K562 (cell line): Measurements from ENCODE around the gene CDRT4. TPM values are rescaled to one million over a fixed set of nuclear protein-coding genes. Genes with fewer than 3 reads are reported as not detected.

ENCODE experiments used
- ATAC-seq: fragments of 200-7000 bp; cut with Tn5 transposase; 3 replicates; pipeline ENCODE4 v1.9.1; 2020; ENCODE audit warnings: moderate library complexity
- BruUV-seq: library from RNA; stranded (reverse); fragments of 400-500 nt; replicated peaks from 2 replicates; lab custom pipeline; 2021; lab: Mats Ljungman, UMichigan
- CTCF ChIA-PET: fragments of 300-600 bp; formaldehyde crosslinking; extraction: SDS; loops from one replicate; lab custom pipeline; 2021; ENCODE audit warnings: low intra/inter-chr PET ratio; lab: Yijun Ruan, JAX
- POLR2A ChIA-PET: fragments of 300-600, 350-650 bp; sonication (Branson Sonifier 250); formaldehyde crosslinking; extraction: SDS; loops from one replicate; lab custom pipeline; 2021; ENCODE audit warnings: antibody characterized with exemption, inconsistent platforms; lab: Yijun Ruan, JAX
- DNase-seq, 4 experiments: peaks; one replicate each; pipeline versions ENCODE4 v3.0.0 to v3.0.0-alpha.2; 2011 to 2018; ENCODE audit warnings: low spot score in 3 of 4, mixed read lengths in 3 of 4; ENCODE audit errors: extremely low read depth in 1 of 4
- FAIRE-seq: peaks from 2 replicates; lab custom pipeline; 2011; peaks lifted over from hg19 to GRCh38; lab: Jason Lieb, UNC
- H2AFZ ChIP-seq: 2 replicates; pipeline ENCODE4 v1.6.0; 2011; ENCODE audit warnings: low read depth, low read length, control low read depth, inconsistent platforms
- H3K27ac ChIP-seq: fragments of 200-600 bp; 3 replicates; pipeline ENCODE4 v1.8.0; 2011; ENCODE audit warnings: low read depth, mild to moderate bottlenecking, control low read depth, inconsistent platforms, low read length, moderate library complexity, mixed read lengths; ENCODE audit errors: extremely low read depth
- H3K27me3 ChIP-seq, 2 experiments: fragments of 300-600 bp in 1 of 2; 2 replicates in 1 of 2; 3 replicates in 1 of 2; pipeline versions ENCODE4 v1.6.0 to v1.8.0; 2011; ENCODE audit warnings: inconsistent platforms in 2 of 2, low read length in 2 of 2, mild to moderate bottlenecking in 1 of 2, mixed read lengths in 1 of 2, moderate library complexity in 1 of 2; ENCODE audit not compliant: control insufficient read depth in 2 of 2, insufficient read depth in 2 of 2
- H3K36me3 ChIP-seq: fragments of 300-600 bp; 3 replicates; pipeline ENCODE4 v1.8.0; 2011; ENCODE audit warnings: mild to moderate bottlenecking, low read length, inconsistent platforms; ENCODE audit not compliant: control insufficient read depth, insufficient read depth
- H3K4me1 ChIP-seq, 2 experiments: fragments of 200-600 bp in 1 of 2; replicated peaks in 1 of 2; 2 replicates in 1 of 2; 3 replicates in 1 of 2; pipeline versions ENCODE4 v1.5.1 to v1.8.0; 2011; ENCODE audit warnings: inconsistent platforms in 2 of 2, low read length in 2 of 2, mild to moderate bottlenecking in 1 of 2, mixed read lengths in 1 of 2, moderate library complexity in 1 of 2; ENCODE audit not compliant: control insufficient read depth in 2 of 2, insufficient read depth in 2 of 2
- H3K4me2 ChIP-seq: 2 replicates; pipeline ENCODE4 v1.6.1; 2011; ENCODE audit warnings: low read length, control low read depth, inconsistent platforms, mixed read lengths; ENCODE audit not compliant: insufficient read depth
- H3K4me3 ChIP-seq: fragments of 200-600 bp; sonication (generic), shearing (Covaris generic); 2 replicates; pipeline ENCODE4 v1.5.1; 2016; ENCODE audit warnings: control low read depth, inconsistent platforms
- H3K79me2 ChIP-seq: fragments of 200-600 bp; 3 replicates; pipeline ENCODE4 v1.8.0; 2011; ENCODE audit warnings: low read length, inconsistent platforms; ENCODE audit not compliant: control insufficient read depth, insufficient read depth
- H3K9ac ChIP-seq, 2 experiments: 2 replicates each; pipeline versions ENCODE4 v1.6.0 to v1.6.1; 2011; ENCODE audit warnings: low read depth in 2 of 2, low read length in 2 of 2, control low read depth in 1 of 2, inconsistent platforms in 1 of 2, mild to moderate bottlenecking in 1 of 2, mixed read lengths in 1 of 2; ENCODE audit not compliant: insufficient read depth in 1 of 2
- H3K9me1 ChIP-seq: one replicate; pipeline ENCODE4 v1.6.0; 2011; ENCODE audit warnings: inconsistent platforms, mild to moderate bottlenecking, low read length, moderate library complexity; ENCODE audit not compliant: control insufficient read depth, insufficient read depth
- H3K9me3 ChIP-seq: replicated peaks from 2 replicates; pipeline ENCODE4 v1.5.1; 2011; ENCODE audit warnings: low read depth, low read length, inconsistent platforms; ENCODE audit not compliant: control insufficient read depth, insufficient read depth
- H4K20me1 ChIP-seq: replicated peaks from 2 replicates; pipeline ENCODE4 v1.6.1; 2011; ENCODE audit warnings: low read length, inconsistent platforms, mixed read lengths; ENCODE audit not compliant: control insufficient read depth, insufficient read depth
- AFF4 ChIP-seq: sonication (generic); formaldehyde crosslinking; IDR thresholded peaks from 2 replicates; pipeline ENCODE4 v1.8.0; 2023; ENCODE audit warnings: mild to moderate bottlenecking, missing genetic modification reagents
- EP300 ChIP-seq: IDR thresholded peaks from 2 replicates; pipeline ENCODE4 v1.6.1; 2012; ENCODE audit warnings: low read length, improper control_type of control experiment
- FIP1L1 ChIP-seq: fragments of 200-400 bp; formaldehyde crosslinking; IDR thresholded peaks from 2 replicates; pipeline ENCODE4 v1.6.1; 2018; ENCODE audit warnings: mild to moderate bottlenecking, low read depth, low read length; ENCODE audit not compliant: poor library complexity, severe bottlenecking
- FOSL1 ChIP-seq: fragments of 200-800 bp; sonication (Bioruptor generic); conservative IDR thresholded peaks from 2 replicates; pipeline ENCODE4 v1.6.1; 2016; ENCODE audit warnings: missing genetic modification characterization, missing compliant biosample characterization
- JUN ChIP-seq, 2 experiments: sonication (generic) in 1 of 2; formaldehyde crosslinking in 1 of 2; IDR thresholded peaks; 2 replicates each; pipeline versions ENCODE4 v1.6.1 to v1.8.0; 2012 to 2022; ENCODE audit warnings: borderline replicate concordance in 2 of 2, mild to moderate bottlenecking in 2 of 2, improper control_type of control experiment in 1 of 2, low read depth in 1 of 2, low read length in 1 of 2, missing genetic modification reagents in 1 of 2
- MECOM ChIP-seq: fragments of 250-450 bp; sonication (Bioruptor Pico); IDR thresholded peaks from 2 replicates; pipeline ENCODE4 v1.8.0; 2022; ENCODE audit warnings: inconsistent platforms
- TCF3 ChIP-seq: sonication (generic); formaldehyde crosslinking; IDR thresholded peaks from 2 replicates; pipeline ENCODE4 v1.4.0; 2020; ENCODE audit warnings: mild to moderate bottlenecking, missing genetic modification reagents
- ZFX ChIP-seq: sonication (generic); formaldehyde crosslinking; IDR thresholded peaks from 2 replicates; pipeline ENCODE4 v1.8.0; 2022; ENCODE audit warnings: mild to moderate bottlenecking, missing genetic modification reagents, moderate library complexity
- ZNF133 ChIP-seq: fragments of 250-450 bp; sonication (Bioruptor Pico); IDR thresholded peaks from 2 replicates; pipeline ENCODE4 v1.4.0; 2020; ENCODE audit warnings: mild to moderate bottlenecking
- WGBS: fragments of 100-300 bp; shearing (Covaris generic); methylation state at CpG from one replicate; pipeline ENCODE4 v1.1.6; 2016; ENCODE audit warnings: low coverage, mixed read lengths; ENCODE audit not compliant: insufficient coverage; ENCODE audit errors: missing lambda C conversion rate; 5-methylcytosine and 5-hydroxymethylcytosine counted together
- in situ Hi-C: fragments of 300-500 bp; cut with MboI; formaldehyde crosslinking; loops from 4 replicates; pipeline ENCODE4 v1.15.0; 2018; ENCODE audit warnings: inconsistent platforms, mixed read lengths
- intact Hi-C: fragments of 100-400 bp; cut with micrococcal nuclease; formaldehyde crosslinking; loops from 2 replicates; pipeline ENCODE4 v1.14.2; 2022
- polyA plus RNA-seq, 8 experiments: library from polyadenylated mRNA; depleted of rRNA in 4 of 8; stranded (reverse) in 5 of 8; unstranded in 3 of 8; fragments of >200 nt; fragmentation: Nextera tagmentation in 2 of 8; fragmentation: Illumina TruSeq in 1 of 8; extraction: Ambion mirVana in 2 of 8; extraction: Trizol in 1 of 8; gene quantifications; 2 replicates each; pipeline versions ENCODE4 v1.2.1 to v1.2.3, GENCODE V29; 2011 to 2014; ENCODE audit warnings: inconsistent platforms in 1 of 8, missing spikeins in 1 of 8
- total RNA-seq, 7 experiments: library from RNA; depleted of rRNA in 6 of 7; stranded (reverse); fragments of >200 nt in 6 of 7; fragmentation: Illumina TruSeq in 2 of 7; extraction: Trizol in 2 of 7; gene quantifications; 2 replicates each; pipeline versions ENCODE4 v1.2.1 to v1.2.3, GENCODE V29; 2011 to 2021; ENCODE audit warnings: low replicate concordance in 1 of 7
- TF ChIP-seq, protein P1 (sequence below), 2 experiments: fragments of 450-650 bp in 1 of 2; IDR thresholded peaks; 2 replicates each; pipeline ENCODE4 v1.6.1; 2011 to 2017; ENCODE audit warnings: low read depth in 2 of 2, antibody characterized with exemption in 1 of 2, borderline replicate concordance in 1 of 2, low read length in 1 of 2, mild to moderate bottlenecking in 1 of 2, mixed read lengths in 1 of 2; ENCODE audit not compliant: control insufficient read depth in 1 of 2
- TF ChIP-seq, protein P2 (sequence below): fragments of 250-450 bp; sonication (Bioruptor Pico); IDR thresholded peaks from 2 replicates; pipeline ENCODE4 v1.8.0; 2022; ENCODE audit warnings: moderate library complexity, mild to moderate bottlenecking, inconsistent platforms

The CDRT4 gene
- total and polyA plus RNA-seq, 9 of the 15 experiments (the other 6 are each of a cell fraction or from before 2014, with no cell fraction given) = 1.7 to 6.4 (median 3.5) TPM

GRCh38 chr17:15446036-15446435 lies 21.4 kb downstream of the CDRT4 start (continued):
- TF ChIP-seq, protein P1, sequence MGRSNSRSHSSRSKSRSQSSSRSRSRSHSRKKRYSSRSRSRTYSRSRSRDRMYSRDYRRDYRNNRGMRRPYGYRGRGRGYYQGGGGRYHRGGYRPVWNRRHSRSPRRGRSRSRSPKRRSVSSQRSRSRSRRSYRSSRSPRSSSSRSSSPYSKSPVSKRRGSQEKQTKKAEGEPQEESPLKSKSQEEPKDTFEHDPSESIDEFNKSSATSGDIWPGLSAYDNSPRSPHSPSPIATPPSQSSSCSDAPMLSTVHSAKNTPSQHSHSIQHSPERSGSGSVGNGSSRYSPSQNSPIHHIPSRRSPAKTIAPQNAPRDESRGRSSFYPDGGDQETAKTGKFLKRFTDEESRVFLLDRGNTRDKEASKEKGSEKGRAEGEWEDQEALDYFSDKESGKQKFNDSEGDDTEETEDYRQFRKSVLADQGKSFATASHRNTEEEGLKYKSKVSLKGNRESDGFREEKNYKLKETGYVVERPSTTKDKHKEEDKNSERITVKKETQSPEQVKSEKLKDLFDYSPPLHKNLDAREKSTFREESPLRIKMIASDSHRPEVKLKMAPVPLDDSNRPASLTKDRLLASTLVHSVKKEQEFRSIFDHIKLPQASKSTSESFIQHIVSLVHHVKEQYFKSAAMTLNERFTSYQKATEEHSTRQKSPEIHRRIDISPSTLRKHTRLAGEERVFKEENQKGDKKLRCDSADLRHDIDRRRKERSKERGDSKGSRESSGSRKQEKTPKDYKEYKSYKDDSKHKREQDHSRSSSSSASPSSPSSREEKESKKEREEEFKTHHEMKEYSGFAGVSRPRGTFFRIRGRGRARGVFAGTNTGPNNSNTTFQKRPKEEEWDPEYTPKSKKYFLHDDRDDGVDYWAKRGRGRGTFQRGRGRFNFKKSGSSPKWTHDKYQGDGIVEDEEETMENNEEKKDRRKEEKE (IDR thresholded peaks at IDR 0.05; ENCODE audit: borderline replicate concordance in 1 of 2, control insufficient read depth in 1 of 2, low read depth in 2 of 2, low read length in 1 of 2) = no peak
- TF ChIP-seq FIP1L1 = no peak

DNA sequence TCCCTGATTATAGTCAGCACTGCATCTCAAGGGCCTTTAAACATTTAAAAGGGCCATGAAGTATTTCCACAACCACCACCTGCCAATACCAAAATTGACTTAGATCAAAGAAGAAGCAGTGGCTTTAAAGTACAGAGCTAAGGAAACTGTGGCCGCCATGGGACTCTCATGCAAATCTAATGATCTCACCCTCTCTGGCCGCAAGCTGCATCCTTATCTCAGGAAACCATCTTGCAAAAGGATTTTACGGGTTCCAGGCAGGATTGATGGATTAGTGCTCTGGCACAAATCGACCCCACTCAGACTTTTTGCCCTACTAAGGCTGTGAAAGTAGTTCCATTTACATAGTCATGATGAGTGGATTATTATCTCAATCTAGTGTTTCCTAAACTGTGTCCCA lies 22.6 kb downstream of the CDRT4 start:
- Histone ChIP-seq H3K9me3 (no peaks in the 10 kb centered on the region), H3K27me3 (no peaks in the 10 kb centered on the region), H3K36me3 (no peaks in the 10 kb centered on the region), H3K9me1 (no peaks in the 10 kb centered on the region), H3K4me1 (peaks cover 0 to 19% of the 10 kb centered on the region in 2 experiments; a peak in 3 of 5 replicates), H4K20me1 (no peaks in the 10 kb centered on the region), H2AFZ (no peak overlapping the region), H3K4me2 (no peak overlapping the region), H3K9ac (no peak overlapping the region), H3K79me2 (no peaks in the 10 kb centered on the region), H3K4me3 (no peak overlapping the region), H3K27ac (no peak overlapping the region)
- DNase-seq (peak; percentile 20 to 46 (median 36)), FAIRE-seq (no peak), ATAC-seq (peak; percentile 49)
- ChIA-PET CTCF (no interaction called here), POLR2A (no interaction called here)
- 0% methylated on average over 4 of the region's 4 CpGs for WGBS
- no TSS peak for BruUV-seq
- in situ Hi-C loops (no loop called here), intact Hi-C loops (loop anchor here (10.0 kb wide), 1 partner anchor 50 kb away; no protein-coding TSS in a partner anchor)
- TF ChIP-seq AFF4 (CRISPR knock-in tag) (no peak), MECOM (CRISPR knock-in tag) (no peak), TCF3 (CRISPR knock-in tag) (peak; percentile 60), FOSL1 (peak; percentile 36; the same call in 1 of the 2 replicates), ZFX (CRISPR knock-in tag) (no peak), EP300 (0 out of 2 replicates have a peak, but pooled peaks have one; percentile 27), ZNF133 (CRISPR knock-in tag) (no peak), JUN (IDR thresholded peaks at IDR 0.05; ENCODE audit: borderline replicate concordance, low read depth, low read length) (peak; percentile 47; the same call in 1 of the 2 replicates), JUN (CRISPR knock-in tag; IDR thresholded peaks at IDR 0.05; ENCODE audit: borderline replicate concordance) (no peak)
- TF ChIP-seq, protein P2, sequence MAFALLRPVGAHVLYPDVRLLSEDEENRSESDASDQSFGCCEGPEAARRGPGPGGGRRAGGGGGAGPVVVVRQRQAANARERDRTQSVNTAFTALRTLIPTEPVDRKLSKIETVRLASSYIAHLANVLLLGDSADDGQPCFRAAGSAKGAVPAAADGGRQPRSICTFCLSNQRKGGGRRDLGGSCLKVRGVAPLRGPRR = no peak
